Activated CD4-positive, alpha-beta T cell treated with anti-CD3 and anti-CD28 coated beads for 36 hours (primary cell): ENCODE measurements around the gene ZNF695. TPM values are rescaled to one million over a fixed set of nuclear protein-coding genes. Genes with fewer than 3 reads are reported as not detected.
A peak's percentile ranks its signal among the peaks of the same experiment; 100 is the strongest.
"Not testable (repeated sequence)": the region's sequence is repeated elsewhere in the genome, so short reads cannot be mapped to it uniquely, and the experiment has no call there.

Experiments
- ATAC-seq: fragments of 200-7000 bp; cut with Tn5 transposase; one replicate; pipeline ENCODE4 v1.10.0; 2021; ENCODE audit warnings: mild to moderate bottlenecking, moderate library complexity
- CTCF ChIA-PET: fragments of 350-600 bp; sonication (Branson Sonifier 250); formaldehyde crosslinking; loops from one replicate; lab custom pipeline; 2021; ENCODE audit warnings: antibody characterized with exemption; lab: Charles Lee
- POLR2A ChIA-PET: fragments of 350-600 bp; sonication (Branson Sonifier 250); formaldehyde crosslinking; loops from one replicate; lab custom pipeline; 2021; ENCODE audit warnings: antibody characterized with exemption, inconsistent platforms; lab: Charles Lee
- DNase-seq: peaks from one replicate; pipeline ENCODE4 v3.0.0-alpha.2; 2020
- H3K27ac Mint-ChIP-seq: one replicate; pipeline ENCODE4 v1.8.0; 2021; ENCODE audit warnings: mixed read lengths
- H3K27me3 Mint-ChIP-seq: one replicate; pipeline ENCODE4 v1.8.0; 2021; ENCODE audit warnings: mixed read lengths
- H3K36me3 Mint-ChIP-seq: one replicate; pipeline ENCODE4 v1.8.0; 2021; ENCODE audit warnings: low read depth, mixed read lengths
- H3K4me1 Mint-ChIP-seq: one replicate; pipeline ENCODE4 v1.8.0; 2021; ENCODE audit warnings: mixed read lengths
- H3K4me3 Mint-ChIP-seq: one replicate; pipeline ENCODE4 v1.8.0; 2021; ENCODE audit warnings: mild to moderate bottlenecking, moderate library complexity, mixed read lengths
- H3K9me3 Mint-ChIP-seq: one replicate; pipeline ENCODE4 v1.8.0; 2021; ENCODE audit warnings: low read depth, mixed read lengths
- intact Hi-C, 2 experiments: fragments of 100-400 bp; cut with DNase I in 1 of 2; cut with micrococcal nuclease in 1 of 2; formaldehyde crosslinking; loops; one replicate each; pipeline versions ENCODE4 v1.14.2 to v1.15.1; 2022 to 2024; cut with DNase I, micrococcal nuclease
- total RNA-seq, 2 experiments: library from RNA; stranded (reverse); gene quantifications; one replicate each; pipeline ENCODE4 v1.2.3, GENCODE V29; 2021

The ZNF695 gene
- total RNA-seq, 2 experiments from 2014 or later: 0.81 to 1.2 TPM

GRCh38 chr1:247004081-247004480, 3.8 kb downstream of the ZNF695 start:
- ATAC-seq, intact Hi-C loops, H3K4me3 Mint-ChIP-seq, CTCF ChIA-PET, DNase-seq, H3K4me1 Mint-ChIP-seq, POLR2A ChIA-PET, H3K27ac Mint-ChIP-seq: not testable (repeated sequence)
- H3K9me3 Mint-ChIP-seq: peaks cover 22% of the 10 kb centered on the region
- peaks cover 45% of the 10 kb centered on the region for H3K27me3 Mint-ChIP-seq
- H3K36me3 Mint-ChIP-seq: peaks cover 11% of the 10 kb centered on the region

DNA sequence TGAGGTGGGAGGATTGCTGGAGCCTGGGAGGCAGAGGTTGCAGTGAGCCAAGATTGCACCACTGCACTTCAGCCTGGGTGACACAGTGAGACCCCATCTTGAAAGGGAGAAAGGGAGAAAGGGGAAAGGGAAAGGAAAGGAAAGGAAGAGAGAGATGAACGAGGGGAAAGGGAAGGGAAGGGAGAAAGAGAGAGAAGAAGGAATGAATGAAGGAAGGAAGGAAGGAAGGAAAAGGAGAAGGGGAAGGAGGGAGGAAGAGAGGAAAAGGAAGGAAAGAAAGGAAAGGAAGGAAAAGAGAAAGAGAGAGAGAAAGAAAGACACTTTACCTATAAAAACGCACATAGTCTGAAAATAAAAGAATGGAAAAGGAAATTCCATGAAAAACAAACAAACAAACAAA, 18.0 kb downstream of the ZNF695 start:
- peaks cover 57% of the 10 kb centered on the region for H3K9me3 Mint-ChIP-seq

DNA sequence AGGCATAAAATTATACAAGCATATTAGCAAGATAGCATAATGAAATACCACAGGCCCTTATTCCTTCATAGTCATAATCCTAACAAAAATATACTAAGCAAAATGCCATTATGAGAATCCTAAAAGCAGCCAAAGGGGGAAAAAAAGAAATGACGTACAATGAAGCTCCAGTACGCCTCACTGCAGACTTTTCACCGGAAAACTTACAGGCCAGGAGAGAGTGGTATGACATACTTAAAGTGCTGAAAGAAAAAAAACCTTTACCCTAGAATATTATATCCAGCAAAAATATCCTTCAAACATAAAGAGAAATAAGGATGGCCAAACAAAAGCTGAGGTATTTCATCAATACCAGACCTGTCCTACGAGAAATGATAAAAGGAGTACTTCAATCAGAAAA, 19.5 kb downstream of the ZNF695 start:
- no peak overlapping the region for H3K4me3 Mint-ChIP-seq
- intact Hi-C loops: loop anchor here in 1 of 2 experiments (5.0 kb wide), 1 partner anchor 159 kb away; no protein-coding TSS in a partner anchor
- POLR2A ChIA-PET: no interaction called here
- DNase-seq (no peak), ATAC-seq (no peak)
- CTCF ChIA-PET: no interaction called here
- no peaks in the 10 kb centered on the region for H3K4me1 Mint-ChIP-seq
- H3K36me3 Mint-ChIP-seq: peaks cover 41% of the 10 kb centered on the region
- H3K27me3 Mint-ChIP-seq: no peaks in the 10 kb centered on the region
- H3K9me3 Mint-ChIP-seq: peaks cover 68% of the 10 kb centered on the region
- H3K27ac Mint-ChIP-seq: no peak overlapping the region

More for the DNA sequence above, 18.0 kb downstream of the ZNF695 start:
- CTCF ChIA-PET: no interaction called here
- Mint-ChIP-seq H3K4me3 (no peak overlapping the region), H3K27me3 (no peaks in the 10 kb centered on the region), H3K4me1 (no peaks in the 10 kb centered on the region), H3K36me3 (peaks cover 39% of the 10 kb centered on the region), H3K27ac (no peak overlapping the region)
- ATAC-seq (no peak), DNase-seq (no peak)
- intact Hi-C loops: loop anchor here in 1 of 2 experiments (5.0 kb wide), 1 partner anchor 157 kb away; no protein-coding TSS in a partner anchor
- POLR2A ChIA-PET: no interaction called here

DNA sequence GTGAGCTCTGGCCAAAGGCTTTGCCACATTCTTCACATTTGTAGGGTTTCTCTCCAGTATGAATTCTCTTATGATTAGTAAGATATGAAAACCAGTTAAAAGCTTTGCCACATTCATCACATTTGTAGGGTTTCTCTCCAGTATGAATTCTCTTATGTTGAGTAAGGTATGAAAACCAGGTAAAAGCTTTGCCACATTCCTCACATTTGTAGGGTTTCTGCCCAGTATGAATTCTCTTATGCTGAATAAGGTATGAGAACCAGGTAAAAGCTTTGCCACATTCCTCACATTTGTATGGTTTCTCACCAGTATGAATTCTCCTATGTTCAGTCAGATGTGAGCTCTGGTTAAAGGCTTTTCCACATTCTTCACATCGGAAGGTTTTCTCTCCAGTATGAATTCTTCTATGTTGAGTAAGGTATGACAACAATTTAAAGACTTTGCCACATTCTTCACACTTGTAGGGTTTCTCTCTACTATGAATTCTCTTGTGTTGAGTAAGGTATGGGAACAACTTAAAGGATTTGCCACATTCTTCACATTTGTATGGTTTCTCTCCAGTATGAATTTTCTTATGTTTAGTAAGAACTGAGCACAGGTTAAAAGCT, 20.7 kb downstream of the ZNF695 start:
- H3K4me1 Mint-ChIP-seq: no peaks in the 10 kb centered on the region
- CTCF ChIA-PET: interaction anchor here (0.8 kb wide), 1 partner anchor 20 kb away, joined by 3 read pairs; no protein-coding TSS in a partner anchor
- POLR2A ChIA-PET: interaction anchor here (0.6 kb wide), 1 partner anchor 89 kb away, joined by 6 read pairs; no protein-coding TSS in a partner anchor

DNA sequence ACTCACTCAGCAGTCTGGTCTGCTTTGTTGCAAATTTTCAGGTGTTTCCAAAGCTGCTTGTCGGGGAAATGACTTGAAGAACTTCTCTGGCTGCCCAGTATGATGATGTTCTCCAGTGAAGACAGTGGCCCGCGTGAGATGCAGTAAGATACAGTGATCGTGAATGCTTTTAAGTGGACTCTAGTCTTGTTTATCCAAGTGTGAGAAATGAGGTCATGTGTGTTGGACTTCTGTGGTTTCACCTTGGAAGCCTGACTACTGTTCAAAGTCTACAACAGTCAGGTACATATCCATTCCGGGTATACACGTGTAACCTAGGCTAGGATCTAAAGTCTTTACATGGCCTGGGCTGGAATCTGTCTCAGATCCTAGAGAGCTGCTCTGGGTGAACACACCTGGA, 29.1 kb downstream of the ZNF695 start:
- no peak for DNase-seq
- Mint-ChIP-seq H3K27me3 (no peaks in the 10 kb centered on the region), H3K4me1 (no peaks in the 10 kb centered on the region), H3K9me3 (peaks cover 26% of the 10 kb centered on the region), H3K4me3 (no peak overlapping the region), H3K27ac (no peak overlapping the region), H3K36me3 (peaks cover 8% of the 10 kb centered on the region)
- CTCF ChIA-PET: no interaction called here
- POLR2A ChIA-PET: no interaction called here
- no peak for ATAC-seq
- intact Hi-C loops: no loop called here

More for the DNA sequence above, 20.7 kb downstream of the ZNF695 start:
- H3K4me3 Mint-ChIP-seq: no peak overlapping the region
- H3K27me3 Mint-ChIP-seq: no peaks in the 10 kb centered on the region
- peaks cover 42% of the 10 kb centered on the region for H3K36me3 Mint-ChIP-seq
- peaks cover 69% of the 10 kb centered on the region for H3K9me3 Mint-ChIP-seq
- DNase-seq (no peak), ATAC-seq (no peak)
- H3K27ac Mint-ChIP-seq: no peak overlapping the region
- intact Hi-C loops: loop anchor here in 1 of 2 experiments (5.0 kb wide), 1 partner anchor 160 kb away; no protein-coding TSS in a partner anchor

- CTCF ChIA-PET: no interaction called here
- intact Hi-C loops: no loop called here
- Mint-ChIP-seq H3K27me3 (no peaks in the 10 kb centered on the region), H3K27ac (no peak overlapping the region), H3K4me1 (no peaks in the 10 kb centered on the region), H3K36me3 (peaks cover 8% of the 10 kb centered on the region), H3K9me3 (peaks cover 25% of the 10 kb centered on the region), H3K4me3 (no peak overlapping the region)
- no peak for ATAC-seq
- no peak for DNase-seq
- POLR2A ChIA-PET: no interaction called here
These were observed 29.6 kb downstream of the ZNF695 start for GRCh38 chr1:246978281-246978680.

- Mint-ChIP-seq H3K4me3 (no peak overlapping the region), H3K27ac (no peak overlapping the region), H3K27me3 (no peaks in the 10 kb centered on the region), H3K36me3 (peaks cover 3% of the 10 kb centered on the region), H3K4me1 (no peaks in the 10 kb centered on the region), H3K9me3 (peaks cover 16% of the 10 kb centered on the region)
- CTCF ChIA-PET: interaction anchor here (0.6 to 2.4 kb wide), 9 partner anchors 11 to 833 kb away, joined by 3 to 8 read pairs (median 3); no protein-coding TSS in a partner anchor
- ATAC-seq (no peak), DNase-seq (no peak)
- intact Hi-C loops: loop anchor here (1.0 to 2.0 kb wide), 3 partner anchors 65 to 283 kb away; no protein-coding TSS in a partner anchor
- POLR2A ChIA-PET: interaction anchor here (0.7 kb wide), 1 partner anchor 12 kb away, joined by 3 read pairs; no protein-coding TSS in a partner anchor
These were observed 35.9 kb downstream of the ZNF695 start for GRCh38 chr1:246971969-246972368.

- no peak for ATAC-seq
- intact Hi-C loops: loop anchor here (1.0 to 2.0 kb wide), 3 partner anchors 64 to 282 kb away; no protein-coding TSS in a partner anchor
- CTCF ChIA-PET: interaction anchor here (0.6 to 2.4 kb wide), 9 partner anchors 10 to 832 kb away, joined by 3 to 8 read pairs (median 3); no protein-coding TSS in a partner anchor
- Mint-ChIP-seq H3K27me3 (no peaks in the 10 kb centered on the region), H3K36me3 (peaks cover 3% of the 10 kb centered on the region), H3K27ac (no peak overlapping the region), H3K4me1 (no peaks in the 10 kb centered on the region), H3K9me3 (peaks cover 14% of the 10 kb centered on the region), H3K4me3 (no peak overlapping the region)
- peak; percentile 71 for DNase-seq
- POLR2A ChIA-PET: no interaction called here
These were observed 36.7 kb downstream of the ZNF695 start for GRCh38 chr1:246971090-246971721.

DNA sequence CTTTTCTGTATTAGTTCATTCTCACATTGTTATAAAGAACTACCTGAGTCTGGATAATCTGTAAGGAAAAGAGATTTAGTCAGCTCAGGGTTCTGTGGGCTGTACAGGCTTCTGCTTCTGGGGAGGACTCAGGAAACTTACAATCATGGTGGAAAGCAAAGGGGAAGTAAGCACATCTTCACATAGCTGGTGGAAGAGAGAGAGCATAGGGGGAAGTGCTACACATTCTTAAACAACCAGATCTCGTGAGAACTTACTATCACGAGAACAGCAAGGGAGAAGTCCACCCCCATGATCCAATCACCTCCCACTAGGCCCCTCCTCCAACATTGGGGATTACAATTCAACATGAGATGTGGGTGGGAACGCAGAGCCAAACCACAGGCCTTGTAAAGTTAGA, 38.2 kb downstream of the ZNF695 start:
- no peak for ATAC-seq
- H3K36me3 Mint-ChIP-seq: peaks cover 3% of the 10 kb centered on the region
- H3K4me1 Mint-ChIP-seq: no peaks in the 10 kb centered on the region
- H3K27me3 Mint-ChIP-seq: no peaks in the 10 kb centered on the region
- intact Hi-C loops: loop anchor here (2.0 kb wide), 2 partner anchors 63 to 281 kb away; no protein-coding TSS in a partner anchor
- CTCF ChIA-PET: interaction anchor here (1.0 to 2.4 kb wide), 4 partner anchors 9 to 515 kb away, joined by 3 to 8 read pairs (median 3); no protein-coding TSS in a partner anchor
- no peak overlapping the region for H3K27ac Mint-ChIP-seq
- peaks cover 14% of the 10 kb centered on the region for H3K9me3 Mint-ChIP-seq
- POLR2A ChIA-PET: no interaction called here
- no peak overlapping the region for H3K4me3 Mint-ChIP-seq
- no peak for DNase-seq

DNA sequence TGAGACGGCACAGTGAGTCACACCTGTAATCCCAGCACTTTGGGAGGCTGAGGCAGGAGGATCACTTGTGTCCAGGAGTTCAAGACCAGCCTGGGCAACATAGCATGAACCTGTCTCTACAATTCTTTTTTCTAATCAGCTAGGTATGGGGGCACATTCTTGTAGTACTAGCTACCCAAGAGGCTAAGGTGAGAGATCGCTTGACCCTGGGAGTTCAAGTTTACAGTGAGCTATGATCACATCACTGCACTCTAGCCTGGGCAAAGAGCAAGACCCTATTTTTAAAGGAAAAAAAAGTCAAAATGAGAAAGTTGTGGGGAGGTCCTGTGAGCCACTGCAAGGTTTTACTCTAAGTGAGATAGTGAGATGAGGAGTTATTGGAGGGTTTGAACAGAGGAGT, 41.4 kb downstream of the ZNF695 start:
- H3K4me1 Mint-ChIP-seq: no peaks in the 10 kb centered on the region
- POLR2A ChIA-PET: no interaction called here
- DNase-seq (no peak), ATAC-seq (no peak)
- CTCF ChIA-PET: interaction anchor here (0.9 kb wide), 1 partner anchor 145 kb away, joined by 3 read pairs; no protein-coding TSS in a partner anchor
- intact Hi-C loops: no loop called here
- H3K27me3 Mint-ChIP-seq: peaks cover 3% of the 10 kb centered on the region
- H3K4me3 Mint-ChIP-seq: no peak overlapping the region
- no peak overlapping the region for H3K27ac Mint-ChIP-seq
- peaks cover 3% of the 10 kb centered on the region for H3K36me3 Mint-ChIP-seq
- peaks cover 14% of the 10 kb centered on the region for H3K9me3 Mint-ChIP-seq

DNA sequence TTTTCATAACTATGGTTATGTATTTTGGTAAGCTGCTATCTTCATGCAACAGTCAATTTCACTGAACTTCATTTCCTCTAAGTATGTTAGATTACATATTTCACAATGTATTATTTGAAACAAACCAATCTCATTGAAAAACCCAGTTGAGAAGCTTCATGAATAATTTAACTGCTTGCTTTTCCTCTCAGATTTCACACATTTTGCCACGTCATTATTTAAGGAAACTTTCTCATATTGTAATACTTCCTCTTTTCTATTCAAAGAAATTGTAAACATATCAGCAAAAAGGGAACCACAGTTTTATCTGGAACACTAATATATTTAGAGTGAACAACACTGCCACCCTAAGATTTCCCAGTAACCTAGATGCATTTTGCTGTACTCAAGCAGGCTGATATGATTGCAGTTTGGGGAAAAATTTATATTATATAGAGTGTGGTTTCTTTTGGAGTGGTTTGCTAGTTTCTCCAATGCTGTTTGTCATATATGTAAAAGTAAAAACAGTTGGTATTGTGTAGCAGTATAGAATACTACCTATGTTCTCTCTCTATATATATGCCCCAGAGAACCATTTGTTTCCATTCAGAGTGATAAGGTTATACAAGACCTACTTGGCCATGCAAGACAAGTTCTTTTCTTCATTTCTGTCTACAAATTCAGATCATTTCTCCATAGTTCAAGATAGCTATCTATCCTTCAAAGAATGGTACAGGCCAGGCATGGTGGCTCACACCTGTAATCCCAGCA, 47.7 kb downstream of the ZNF695 start:
- no peak for DNase-seq
- Mint-ChIP-seq H3K27ac (peak overlapping the region; percentile 69), H3K9me3 (no peaks in the 10 kb centered on the region), H3K27me3 (peaks cover 3% of the 10 kb centered on the region), H3K4me1 (peaks cover 6% of the 10 kb centered on the region), H3K36me3 (no peaks in the 10 kb centered on the region), H3K4me3 (no peak overlapping the region)
- ChIA-PET POLR2A (interaction anchor here (0.5 kb wide), 1 partner anchor 12 kb away, joined by 3 read pairs; no protein-coding TSS in a partner anchor), CTCF (interaction anchor here (0.9 to 1.8 kb wide), 3 partner anchors 11 to 98 kb away, joined by 3 to 8 read pairs (median 3); partner anchors contain the start of gene AHCTF1)
- ATAC-seq: peak; percentile 57
- intact Hi-C loops: no loop called here
